Prostate gland (tissue), 2 donors: Measurements from ENCODE around the gene ANKRD6.

Source experiments
- POLR2A ChIP-seq: fragments of 450-650 bp; IDR thresholded peaks from one replicate; pipeline ENCODE4 v1.6.1; 2016; ENCODE audit warnings: antibody characterized with exemption, mild to moderate bottlenecking
- POLR2AphosphoS5 ChIP-seq: sonication (generic); formaldehyde crosslinking; IDR thresholded peaks from one replicate; pipeline ENCODE4 v1.6.1; 2017; ENCODE audit warnings: antibody characterized with exemption
- TF ChIP-seq, protein P1 (sequence below), 4 experiments: fragments of 200-600 bp in 2 of 4; fragments of 450-650 bp in 2 of 4; sonication (generic) in 2 of 4; IDR thresholded peaks; 1 replicate in 3 of 4; 2 replicates in 1 of 4; pipeline ENCODE4 v1.5.1; 2016 to 2019; ENCODE audit warnings: antibody characterized with exemption in 4 of 4, mild to moderate bottlenecking in 2 of 4, moderate library complexity in 2 of 4

DNA sequence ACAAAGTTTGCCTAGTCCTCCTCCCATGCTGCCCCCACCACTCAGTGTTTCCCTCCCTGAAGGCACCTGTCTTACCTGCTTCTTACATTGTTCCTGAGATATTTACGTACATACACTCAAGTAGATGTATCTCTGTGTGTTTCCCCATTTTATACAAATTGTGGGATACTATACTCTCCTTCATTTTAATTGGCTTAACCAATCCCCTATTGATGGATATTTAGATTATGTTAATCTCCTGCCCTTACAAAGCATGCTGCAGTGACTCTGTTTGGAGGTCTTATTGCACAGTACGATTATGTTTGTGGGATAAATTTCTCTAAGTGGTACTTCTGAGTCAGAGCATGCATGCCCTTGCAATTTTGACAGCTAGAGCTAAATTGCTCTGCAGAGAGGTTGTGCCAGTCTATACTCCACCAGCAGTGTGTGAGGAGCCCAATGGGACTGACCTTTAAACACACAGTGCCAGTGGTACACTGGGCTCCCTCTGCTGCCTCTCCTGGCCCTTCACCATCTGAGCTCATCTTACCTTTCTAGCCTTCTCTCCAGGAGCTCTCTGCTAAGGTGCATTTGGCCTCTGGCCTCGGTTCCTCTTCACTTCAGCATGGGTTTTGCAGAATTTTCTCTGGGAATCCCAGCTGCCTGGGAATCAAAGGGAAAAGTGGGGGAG lies 148.2 kb downstream of the ANKRD6 start:
- TF ChIP-seq, protein P1, sequence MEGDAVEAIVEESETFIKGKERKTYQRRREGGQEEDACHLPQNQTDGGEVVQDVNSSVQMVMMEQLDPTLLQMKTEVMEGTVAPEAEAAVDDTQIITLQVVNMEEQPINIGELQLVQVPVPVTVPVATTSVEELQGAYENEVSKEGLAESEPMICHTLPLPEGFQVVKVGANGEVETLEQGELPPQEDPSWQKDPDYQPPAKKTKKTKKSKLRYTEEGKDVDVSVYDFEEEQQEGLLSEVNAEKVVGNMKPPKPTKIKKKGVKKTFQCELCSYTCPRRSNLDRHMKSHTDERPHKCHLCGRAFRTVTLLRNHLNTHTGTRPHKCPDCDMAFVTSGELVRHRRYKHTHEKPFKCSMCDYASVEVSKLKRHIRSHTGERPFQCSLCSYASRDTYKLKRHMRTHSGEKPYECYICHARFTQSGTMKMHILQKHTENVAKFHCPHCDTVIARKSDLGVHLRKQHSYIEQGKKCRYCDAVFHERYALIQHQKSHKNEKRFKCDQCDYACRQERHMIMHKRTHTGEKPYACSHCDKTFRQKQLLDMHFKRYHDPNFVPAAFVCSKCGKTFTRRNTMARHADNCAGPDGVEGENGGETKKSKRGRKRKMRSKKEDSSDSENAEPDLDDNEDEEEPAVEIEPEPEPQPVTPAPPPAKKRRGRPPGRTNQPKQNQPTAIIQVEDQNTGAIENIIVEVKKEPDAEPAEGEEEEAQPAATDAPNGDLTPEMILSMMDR (IDR thresholded peaks at IDR 0.05) = no peak
- TF ChIP-seq POLR2A (no peak), POLR2AphosphoS5 (no peak)
